Bone marrow (tissue), 2 donors: Measurements from ENCODE around the gene ATXN1.
"Not testable (repeated sequence)": the region's sequence is repeated elsewhere in the genome, so short reads cannot be mapped to it uniquely, and the experiment has no call there.

Experiments
- DNase-seq, 2 donors: peaks; one replicate each; lab custom pipeline; 2025; lab: John Stamatoyannopoulos, UW

ATXN1 gene

GRCh38 chr6:16473184-16473907, 287.9 kb downstream of the ATXN1 start:
- DNase-seq, result no peak

DNA sequence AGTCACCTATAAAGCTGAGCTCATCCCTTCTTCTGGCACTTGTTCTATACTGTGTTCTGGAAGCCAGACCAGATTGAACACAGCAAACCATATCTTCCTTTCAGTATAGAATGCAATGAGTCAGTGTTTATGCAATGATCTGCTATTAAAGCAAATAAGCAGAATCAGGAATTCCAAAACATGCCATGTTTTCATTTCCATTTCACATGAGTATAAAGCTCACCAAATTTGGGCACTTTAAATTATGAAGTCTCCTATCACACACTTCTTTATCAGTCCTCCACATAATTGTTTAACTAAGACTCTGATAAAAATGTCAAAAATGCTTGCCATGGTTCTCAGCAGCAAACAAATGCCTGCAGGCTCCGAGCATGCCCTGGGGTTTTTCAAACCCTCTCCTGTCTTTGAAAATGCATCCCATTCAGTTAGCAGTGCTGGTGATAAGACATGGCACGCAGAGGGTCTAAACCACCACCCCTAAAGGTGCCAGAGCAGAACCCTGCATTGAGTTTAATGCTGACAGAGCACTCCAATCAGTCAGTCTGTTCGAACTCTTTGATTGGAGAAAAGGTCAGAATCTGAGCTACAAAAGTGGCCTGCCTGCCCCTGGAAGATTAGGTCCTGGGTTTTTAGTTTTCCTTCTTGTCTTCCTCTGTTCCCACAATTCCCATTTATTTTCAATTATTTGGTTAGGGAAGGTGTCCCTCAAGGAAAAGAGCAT, 288.8 kb downstream of the ATXN1 start:
- no peak for DNase-seq

DNA sequence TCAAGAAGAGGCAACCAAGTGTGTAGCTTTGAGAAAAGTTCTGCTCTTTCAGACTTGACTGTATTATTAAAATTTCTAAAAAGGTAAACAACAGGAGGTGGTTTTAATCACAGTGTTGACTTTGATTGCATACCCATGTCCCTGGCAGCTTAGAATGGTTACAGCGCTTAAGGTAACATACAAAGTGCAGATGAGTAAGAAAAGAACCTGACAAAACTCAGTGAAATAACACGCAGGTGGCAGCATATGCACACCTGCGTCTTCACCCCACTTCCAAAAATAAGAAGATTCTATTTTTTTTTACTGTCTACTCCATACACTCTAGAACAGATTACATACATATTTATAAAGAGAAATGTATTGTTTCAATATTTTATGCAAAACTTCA, 289.4 kb downstream of the ATXN1 start:
- no peak for DNase-seq

DNA sequence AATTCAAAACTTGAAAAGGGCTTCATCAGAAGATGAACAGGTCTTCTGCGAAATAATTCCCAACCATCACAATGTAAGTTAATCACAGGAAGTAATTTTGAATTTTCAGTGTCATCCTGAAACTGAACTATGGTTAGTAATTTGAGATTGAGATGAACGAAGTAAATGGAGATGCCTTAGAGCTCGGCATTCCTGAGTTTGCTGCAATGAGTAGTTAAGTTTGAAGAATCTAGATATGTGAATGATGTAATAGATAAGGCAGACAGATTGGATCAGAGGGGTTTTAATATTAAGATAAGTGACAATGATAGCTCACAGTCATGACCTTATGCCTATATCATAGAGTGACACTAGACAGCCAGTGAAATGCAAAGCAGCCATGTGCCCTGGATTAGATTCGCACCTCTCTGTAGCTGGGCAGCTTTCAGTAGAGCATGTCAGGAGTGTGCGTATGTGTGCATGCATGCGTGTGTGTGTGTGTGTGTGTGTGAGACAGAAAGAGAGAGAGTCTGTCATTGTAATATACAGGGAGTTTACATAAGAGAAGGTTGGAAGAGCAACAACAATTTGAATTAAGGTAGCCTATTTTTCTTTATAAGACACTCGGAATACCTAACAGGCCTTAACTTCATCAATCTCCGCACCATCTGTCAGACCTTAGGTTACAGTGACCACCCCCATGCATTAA, 289.9 kb downstream of the ATXN1 start:
- DNase-seq, result no peak

- DNase-seq, result no peak
Observed at GRCh38 chr6:16470502-16471221, 290.6 kb downstream of the ATXN1 start.

- DNase-seq, result no peak
Observed at GRCh38 chr6:16468991-16469615, 292.2 kb downstream of the ATXN1 start.

- DNase-seq, result no peak
Observed at GRCh38 chr6:16466800-16467553, 294.3 kb downstream of the ATXN1 start.

GRCh38 chr6:16464045-16464444, 297.2 kb downstream of the ATXN1 start:
- DNase-seq, result no peak

- not testable (repeated sequence) for DNase-seq
Observed at GRCh38 chr6:16463246-16463645, 298.0 kb downstream of the ATXN1 start.

- no peak for DNase-seq
Observed at GRCh38 chr6:16461491-16461890, 299.8 kb downstream of the ATXN1 start.

- not testable (repeated sequence) for DNase-seq
Observed at GRCh38 chr6:16459472-16459871, 301.8 kb downstream of the ATXN1 start.

DNA sequence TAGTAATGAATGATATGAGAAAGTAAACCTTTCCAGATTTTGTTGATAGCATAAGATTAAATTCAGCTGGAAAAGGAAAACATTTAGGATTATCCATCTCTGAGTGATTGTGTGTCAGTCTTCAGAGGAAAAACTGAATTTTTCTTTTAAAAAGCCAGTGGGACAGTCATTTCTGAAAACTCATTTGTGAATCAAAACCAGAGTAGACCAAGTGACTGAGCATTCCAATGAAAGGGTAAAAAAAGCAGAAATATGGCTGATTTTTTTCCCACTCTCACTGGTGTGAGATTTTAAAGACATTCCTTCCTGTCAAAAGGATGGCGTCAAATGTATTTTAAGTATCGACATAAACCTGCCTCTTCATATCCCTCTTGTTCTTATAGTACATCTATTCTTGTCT, 308.9 kb downstream of the ATXN1 start:
- no peak for DNase-seq

DNA sequence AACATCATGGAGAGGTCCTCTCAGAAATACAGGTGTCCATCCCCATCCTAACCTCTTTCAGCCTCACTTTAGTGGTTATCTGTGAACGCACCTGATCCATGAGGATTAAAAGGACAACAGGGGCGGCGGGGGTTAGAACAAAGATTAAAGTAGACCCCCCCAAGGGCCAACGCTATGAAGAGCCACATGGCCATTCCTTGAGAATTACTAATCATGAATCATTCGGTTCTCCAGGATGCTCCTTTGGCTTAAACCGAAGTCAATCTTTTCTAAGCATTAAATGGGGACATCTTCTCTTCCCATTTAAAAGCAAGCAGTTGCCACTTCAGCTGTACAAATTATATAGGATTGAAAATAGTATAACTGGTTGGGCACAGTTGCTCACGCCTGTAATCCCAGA, 310.4 kb downstream of the ATXN1 start:
- no peak for DNase-seq

DNA sequence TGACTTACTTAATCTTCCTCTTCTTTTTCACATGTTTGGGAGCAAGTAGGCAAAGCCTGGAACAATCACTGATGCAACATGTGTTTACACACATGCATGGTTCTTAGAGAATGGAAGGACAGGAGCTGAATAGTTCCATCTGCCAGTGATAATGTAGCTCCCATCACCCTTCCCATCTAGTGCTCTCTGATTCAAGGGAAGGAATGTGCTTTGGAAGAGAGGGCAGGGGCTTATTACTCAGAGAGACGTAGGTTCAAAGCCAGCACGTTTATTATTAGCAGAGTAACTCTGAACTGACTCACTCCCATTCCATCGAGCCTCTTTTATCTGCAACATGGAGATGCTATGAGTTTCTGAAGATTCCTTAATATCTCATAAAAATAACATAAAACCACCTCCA, 311.0 kb downstream of the ATXN1 start:
- DNase-seq, result no peak

DNA sequence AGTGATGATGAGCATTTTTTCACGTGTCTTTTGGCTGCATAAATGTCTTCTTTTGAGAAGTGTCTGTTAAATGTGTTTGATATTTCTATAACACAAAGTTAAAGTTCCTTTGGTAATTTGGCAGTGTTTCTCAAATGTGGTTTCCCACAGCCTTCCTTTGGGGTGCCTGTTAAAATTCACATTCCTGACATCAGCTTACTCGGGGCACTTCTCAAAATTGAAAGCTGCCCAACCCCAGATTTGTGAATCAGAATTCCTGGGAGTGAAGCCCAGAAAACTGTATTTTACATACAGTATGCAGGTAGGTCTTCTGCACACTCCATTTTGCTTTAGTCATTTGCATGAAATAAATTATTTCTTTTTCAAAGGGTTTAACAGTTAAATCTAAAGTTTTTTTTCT, 315.0 kb downstream of the ATXN1 start:
- DNase-seq, result no peak

DNA sequence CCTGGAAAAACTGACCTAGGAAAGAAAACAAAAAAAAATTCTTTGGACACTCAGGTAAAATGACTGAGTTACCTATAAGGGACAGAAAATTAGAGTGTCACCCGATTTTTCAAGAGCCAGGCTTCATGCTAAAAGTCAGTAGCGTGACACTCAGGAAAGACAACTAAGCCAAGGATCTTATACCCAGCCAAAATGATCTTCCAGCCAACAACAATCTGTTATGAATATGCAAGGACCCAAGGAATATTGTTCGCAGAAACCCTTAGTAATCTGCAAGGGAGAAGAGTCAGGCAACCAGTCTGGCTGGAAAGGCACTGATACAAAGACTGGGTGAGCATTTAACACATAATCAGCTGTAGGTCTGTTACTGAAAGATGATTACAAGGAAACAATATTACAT, 319.2 kb downstream of the ATXN1 start:
- DNase-seq, result no peak

DNA sequence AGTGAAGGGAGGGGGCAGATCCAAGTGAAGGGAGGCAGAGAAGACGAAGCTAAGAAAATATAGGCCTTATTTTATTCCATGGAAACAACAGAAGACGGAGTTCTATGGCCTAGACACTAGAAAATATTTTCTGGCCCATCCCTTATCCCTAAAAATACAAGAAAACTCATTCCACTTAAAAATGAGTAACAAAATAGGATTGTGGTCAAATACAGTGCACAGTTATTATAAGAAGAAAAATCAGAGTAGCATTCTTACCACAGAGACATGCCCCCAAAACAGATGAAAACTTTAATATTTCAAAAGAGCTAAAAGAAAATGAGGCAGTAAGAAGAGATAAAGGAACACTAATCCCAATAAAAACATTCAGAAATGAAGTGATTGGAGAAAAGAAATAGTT, 320.0 kb downstream of the ATXN1 start:
- no peak for DNase-seq

- DNase-seq, result no peak
Observed at GRCh38 chr6:16440636-16441212, 320.5 kb downstream of the ATXN1 start.

- DNase-seq, result no peak
Observed at GRCh38 chr6:16438718-16439591, 322.3 kb downstream of the ATXN1 start.

DNA sequence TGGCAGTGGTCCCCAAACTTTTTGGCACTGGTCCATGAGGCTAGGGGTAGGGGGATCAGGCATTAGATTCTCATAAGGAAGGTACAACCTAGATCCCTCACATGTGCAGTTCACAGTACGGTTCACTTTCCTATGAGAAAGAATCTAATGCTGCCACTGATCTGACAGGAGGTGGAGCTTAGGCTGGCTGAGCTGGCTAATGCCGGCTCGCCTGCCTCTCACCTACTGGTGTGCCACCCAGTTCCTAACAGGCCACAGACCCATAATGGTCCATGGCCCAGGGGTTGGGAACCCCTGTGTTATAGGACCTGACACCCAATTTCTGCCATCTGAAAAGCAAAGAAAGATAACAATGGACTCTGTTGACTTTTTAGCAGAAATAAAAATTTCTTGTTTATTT, 323.3 kb downstream of the ATXN1 start:
- no peak for DNase-seq
